Activated T-cell treated with anti-CD3 and anti-CD28 coated beads, Interleukin-2, amount 50 U/mL, for 72 hours (primary cell): ENCODE measurements around the gene EYA4. TPM values are rescaled to one million over a fixed set of nuclear protein-coding genes. Genes with fewer than 3 reads are reported as not detected.

ENCODE experiments used
- ATAC-seq, 2 donors: fragments of 150-1000 bp; cut with Tn5 transposase; replicated peaks in 1 of 2; 2 replicates each; pipeline ENCODE4 v1.10.0; 2021; ENCODE audit warnings: moderate library complexity in 2 of 2, mild to moderate bottlenecking in 1 of 2
- DNase-seq, 2 donors: peaks; one replicate each; pipeline ENCODE4 v3.0.0; 2021 to 2022; ENCODE audit warnings: mixed read lengths in 1 of 2
- H3K27ac Mint-ChIP-seq: one replicate; pipeline ENCODE4 v1.8.0; 2022; ENCODE audit warnings: mild to moderate bottlenecking, moderate library complexity, mixed read lengths
- H3K27me3 Mint-ChIP-seq: one replicate; pipeline ENCODE4 v1.8.0; 2022; ENCODE audit warnings: low read depth, mixed read lengths
- H3K36me3 Mint-ChIP-seq, 2 donors: one replicate each; pipeline ENCODE4 v1.8.0; 2022; ENCODE audit warnings: mixed read lengths in 2 of 2, mild to moderate bottlenecking in 1 of 2; ENCODE audit not compliant: insufficient read depth in 2 of 2
- H3K4me1 Mint-ChIP-seq: one replicate; pipeline ENCODE4 v1.8.0; 2022; ENCODE audit warnings: low read depth, mixed read lengths
- H3K4me3 Mint-ChIP-seq, 2 donors: one replicate each; pipeline ENCODE4 v1.8.0; 2022; ENCODE audit warnings: mild to moderate bottlenecking in 2 of 2, mixed read lengths in 2 of 2, moderate library complexity in 2 of 2
- H3K9me3 Mint-ChIP-seq, 2 donors: one replicate each; pipeline ENCODE4 v1.8.0; 2022; ENCODE audit warnings: mixed read lengths in 2 of 2
- total RNA-seq, 2 donors: library from RNA; stranded (reverse); gene quantifications; one replicate each; pipeline ENCODE4 v1.2.3, GENCODE V29; 2022

EYA4 gene
- total RNA-seq, 2 donors from 2014 or later, result not detected

- H3K27ac Mint-ChIP-seq, result no peak overlapping the region
- H3K4me3 Mint-ChIP-seq, result no peak overlapping the region
- peaks cover 0 to 3% of the 10 kb centered on the region in 2 donors for H3K9me3 Mint-ChIP-seq
- H3K36me3 Mint-ChIP-seq, result no peaks in the 10 kb centered on the region
- H3K4me1 Mint-ChIP-seq, result no peaks in the 10 kb centered on the region
- ATAC-seq (no peak), DNase-seq (no peak)
- no peaks in the 10 kb centered on the region for H3K27me3 Mint-ChIP-seq
These were observed 109.8 kb downstream of the EYA4 start for GRCh38 chr6:133350928-133351327.

GRCh38 chr6:133352046-133352445, 110.9 kb downstream of the EYA4 start:
- Mint-ChIP-seq H3K9me3 (peaks cover 0 to 5% of the 10 kb centered on the region in 2 donors), H3K27ac (no peak overlapping the region), H3K27me3 (no peaks in the 10 kb centered on the region), H3K36me3 (no peaks in the 10 kb centered on the region), H3K4me1 (no peaks in the 10 kb centered on the region), H3K4me3 (no peak overlapping the region)
- no peak for ATAC-seq
- no peak for DNase-seq

- Mint-ChIP-seq H3K4me3 (no peak overlapping the region), H3K27me3 (no peaks in the 10 kb centered on the region), H3K9me3 (peaks cover 0 to 5% of the 10 kb centered on the region in 2 donors), H3K4me1 (no peaks in the 10 kb centered on the region), H3K36me3 (no peaks in the 10 kb centered on the region), H3K27ac (no peak overlapping the region)
- no peak for DNase-seq
- no peak for ATAC-seq
These were observed 111.9 kb downstream of the EYA4 start for GRCh38 chr6:133353061-133353460.

- peaks cover 1 to 2% of the 10 kb centered on the region in 2 donors for H3K9me3 Mint-ChIP-seq
- H3K27me3 Mint-ChIP-seq, result no peaks in the 10 kb centered on the region
- DNase-seq (no peak), ATAC-seq (no peak)
- no peaks in the 10 kb centered on the region for H3K36me3 Mint-ChIP-seq
- no peak overlapping the region for H3K4me3 Mint-ChIP-seq
- no peak overlapping the region for H3K27ac Mint-ChIP-seq
- H3K4me1 Mint-ChIP-seq, result no peaks in the 10 kb centered on the region
These were observed 114.8 kb downstream of the EYA4 start for GRCh38 chr6:133355922-133356321.

GRCh38 chr6:133358574-133359150, 117.5 kb downstream of the EYA4 start:
- Mint-ChIP-seq H3K9me3 (peaks cover 1 to 2% of the 10 kb centered on the region in 2 donors), H3K4me1 (no peaks in the 10 kb centered on the region), H3K36me3 (no peaks in the 10 kb centered on the region), H3K27ac (no peak overlapping the region), H3K27me3 (no peaks in the 10 kb centered on the region), H3K4me3 (no peak overlapping the region)
- ATAC-seq (no peak), DNase-seq (no peak)

GRCh38 chr6:133359256-133359655, 118.1 kb downstream of the EYA4 start:
- no peaks in the 10 kb centered on the region for H3K27me3 Mint-ChIP-seq
- H3K4me3 Mint-ChIP-seq, result no peak overlapping the region
- no peaks in the 10 kb centered on the region for H3K4me1 Mint-ChIP-seq

GRCh38 chr6:133359760-133360159, 118.6 kb downstream of the EYA4 start:
- Mint-ChIP-seq H3K27me3 (no peaks in the 10 kb centered on the region), H3K4me1 (no peaks in the 10 kb centered on the region), H3K4me3 (no peak overlapping the region), H3K27ac (no peak overlapping the region), H3K36me3 (no peaks in the 10 kb centered on the region), H3K9me3 (peaks cover 1 to 2% of the 10 kb centered on the region in 2 donors)
- DNase-seq (no peak), ATAC-seq (no peak)

More at GRCh38 chr6:133359256-133359655, 118.1 kb downstream of the EYA4 start:
- H3K36me3 Mint-ChIP-seq, result no peaks in the 10 kb centered on the region
- H3K27ac Mint-ChIP-seq, result no peak overlapping the region
- no peak for ATAC-seq
- peaks cover 1 to 2% of the 10 kb centered on the region in 2 donors for H3K9me3 Mint-ChIP-seq
- DNase-seq, result no peak

GRCh38 chr6:133360194-133360593, 119.0 kb downstream of the EYA4 start:
- ATAC-seq (no peak), DNase-seq (no peak)
- Mint-ChIP-seq H3K27me3 (no peaks in the 10 kb centered on the region), H3K9me3 (peaks cover 1 to 2% of the 10 kb centered on the region in 2 donors), H3K4me1 (no peaks in the 10 kb centered on the region), H3K36me3 (no peaks in the 10 kb centered on the region), H3K27ac (no peak overlapping the region), H3K4me3 (no peak overlapping the region)

GRCh38 chr6:133362813-133363212, 121.7 kb downstream of the EYA4 start:
- Mint-ChIP-seq H3K36me3 (no peaks in the 10 kb centered on the region), H3K27ac (no peak overlapping the region), H3K4me1 (no peaks in the 10 kb centered on the region), H3K4me3 (no peak overlapping the region), H3K9me3 (peaks cover 0 to 2% of the 10 kb centered on the region in 2 donors), H3K27me3 (no peaks in the 10 kb centered on the region)
- ATAC-seq, result no peak
- DNase-seq, result no peak

GRCh38 chr6:133368664-133369063, 127.5 kb downstream of the EYA4 start:
- DNase-seq (no peak), ATAC-seq (no peak)
- H3K9me3 Mint-ChIP-seq, result no peaks in the 10 kb centered on the region
- H3K27ac Mint-ChIP-seq, result no peak overlapping the region
- no peaks in the 10 kb centered on the region for H3K4me1 Mint-ChIP-seq
- no peaks in the 10 kb centered on the region for H3K36me3 Mint-ChIP-seq
- no peaks in the 10 kb centered on the region for H3K27me3 Mint-ChIP-seq
- H3K4me3 Mint-ChIP-seq, result no peak overlapping the region

- Mint-ChIP-seq H3K9me3 (no peaks in the 10 kb centered on the region), H3K4me3 (no peak overlapping the region), H3K4me1 (no peaks in the 10 kb centered on the region), H3K27ac (no peak overlapping the region), H3K36me3 (no peaks in the 10 kb centered on the region), H3K27me3 (no peaks in the 10 kb centered on the region)
- no peak for DNase-seq
- ATAC-seq, result no peak
These were observed 128.7 kb downstream of the EYA4 start for GRCh38 chr6:133369773-133370272.

GRCh38 chr6:133376743-133377142, 135.6 kb downstream of the EYA4 start:
- Mint-ChIP-seq H3K4me3 (no peak overlapping the region), H3K9me3 (no peaks in the 10 kb centered on the region), H3K27me3 (no peaks in the 10 kb centered on the region), H3K36me3 (no peaks in the 10 kb centered on the region), H3K27ac (no peak overlapping the region), H3K4me1 (no peaks in the 10 kb centered on the region)
- DNase-seq (no peak), ATAC-seq (no peak)

- no peak overlapping the region for H3K27ac Mint-ChIP-seq
- no peaks in the 10 kb centered on the region for H3K27me3 Mint-ChIP-seq
- no peaks in the 10 kb centered on the region for H3K36me3 Mint-ChIP-seq
- H3K4me3 Mint-ChIP-seq, result no peak overlapping the region
- ATAC-seq (no peak), DNase-seq (no peak)
- no peaks in the 10 kb centered on the region for H3K4me1 Mint-ChIP-seq
- no peaks in the 10 kb centered on the region for H3K9me3 Mint-ChIP-seq
These were observed 136.1 kb downstream of the EYA4 start for GRCh38 chr6:133377219-133377618.

- Mint-ChIP-seq H3K27ac (no peak overlapping the region), H3K36me3 (no peaks in the 10 kb centered on the region), H3K4me3 (no peak overlapping the region), H3K27me3 (no peaks in the 10 kb centered on the region), H3K4me1 (no peaks in the 10 kb centered on the region), H3K9me3 (no peaks in the 10 kb centered on the region)
- no peak for DNase-seq
- no peak for ATAC-seq
These were observed 138.9 kb downstream of the EYA4 start for GRCh38 chr6:133380047-133380446.
